ENCODE results near the gene ETV4. TPM values are rescaled to one million over a fixed set of nuclear protein-coding genes. Genes with fewer than 3 reads are reported as not detected.

The ETV4 gene
- total and polyA plus RNA-seq, 4 donors, result 2.7 to 27.2 (median 13.9) TPM

DNA sequence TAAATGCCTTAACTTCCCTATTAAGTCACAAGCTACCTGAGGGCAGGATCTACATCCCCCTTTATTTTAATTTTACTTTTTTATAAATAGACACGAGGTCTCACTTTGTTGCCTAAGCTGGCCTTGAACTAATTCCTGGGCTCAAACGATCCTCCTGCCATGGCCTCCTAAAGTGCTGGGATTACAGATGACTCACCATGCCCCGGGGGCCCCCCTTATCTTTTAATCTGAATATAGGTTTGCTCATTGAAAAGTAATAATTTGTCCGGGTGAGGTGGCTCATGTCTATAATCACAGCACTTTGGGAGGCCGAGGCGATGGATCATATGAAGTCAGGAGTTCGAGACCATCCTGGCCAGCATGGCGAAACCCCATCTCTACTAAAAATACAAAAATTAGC is 14.2 kb downstream of the ETV4 start:
- Histone ChIP-seq H3K4me1 (ENCODE audit: control insufficient read depth, insufficient read depth, low read length) (peaks cover 25% of the 10 kb centered on the region), H3K9me3 (ENCODE audit: control insufficient read depth, insufficient read depth, low read length) (no peaks in the 10 kb centered on the region), H3K27me3 (ENCODE audit: control insufficient read depth, insufficient read depth, low read length) (no peaks in the 10 kb centered on the region), H3K36me3 (ENCODE audit: control insufficient read depth, insufficient read depth, low read length) (peaks cover 39% of the 10 kb centered on the region), H3K27ac (ENCODE audit: low read depth, low read length) (no peak overlapping the region), H3K4me3 (ENCODE audit: low read depth, low read length) (no peak overlapping the region)
- DNase-seq (ENCODE audit: low read depth in 4 of 6, low spot score in 6 of 6), result no peak
- WGBS (ENCODE audit: insufficient coverage), result 94% methylated on average over 3 of the region's 8 CpGs

- DNase-seq (ENCODE audit: low read depth in 4 of 6, low spot score in 6 of 6), result no peak
- 7% methylated on average over 3 of the region's 3 CpGs for WGBS (ENCODE audit: insufficient coverage)
- peaks cover 46% of the 10 kb centered on the region for H3K36me3 ChIP-seq (ENCODE audit: control insufficient read depth, insufficient read depth, low read length)
- peak overlapping the region; percentile 70 for H3K27ac ChIP-seq (ENCODE audit: low read depth, low read length)
- H3K4me3 ChIP-seq (ENCODE audit: low read depth, low read length), result no peak overlapping the region
- peaks cover 33% of the 10 kb centered on the region for H3K4me1 ChIP-seq (ENCODE audit: control insufficient read depth, insufficient read depth, low read length)
- H3K9me3 ChIP-seq (ENCODE audit: control insufficient read depth, insufficient read depth, low read length), result no peaks in the 10 kb centered on the region
- H3K27me3 ChIP-seq (ENCODE audit: control insufficient read depth, insufficient read depth, low read length), result no peaks in the 10 kb centered on the region
Observed at GRCh38 chr17:43531082-43531378, 15.1 kb downstream of the ETV4 start.

GRCh38 chr17:43530288-43531081 is 15.7 kb downstream of the ETV4 start:
- Histone ChIP-seq H3K4me1 (ENCODE audit: control insufficient read depth, insufficient read depth, low read length) (peaks cover 36% of the 10 kb centered on the region), H3K27me3 (ENCODE audit: control insufficient read depth, insufficient read depth, low read length) (no peaks in the 10 kb centered on the region), H3K4me3 (ENCODE audit: low read depth, low read length) (no peak overlapping the region), H3K36me3 (ENCODE audit: control insufficient read depth, insufficient read depth, low read length) (peaks cover 49% of the 10 kb centered on the region), H3K9me3 (ENCODE audit: control insufficient read depth, insufficient read depth, low read length) (no peaks in the 10 kb centered on the region), H3K27ac (ENCODE audit: low read depth, low read length) (peak overlapping the region; percentile 70)
- WGBS (ENCODE audit: insufficient coverage), result 11% methylated on average over 11 of the region's 23 CpGs
- DNase-seq (ENCODE audit: low read depth in 4 of 6, low spot score in 6 of 6), result peak in 3 of 6 donors; percentile 64 to 89 (median 87)

GRCh38 chr17:43529947-43530287 is 16.2 kb downstream of the ETV4 start:
- Histone ChIP-seq H3K9me3 (ENCODE audit: control insufficient read depth, insufficient read depth, low read length) (no peaks in the 10 kb centered on the region), H3K4me3 (ENCODE audit: low read depth, low read length) (no peak overlapping the region), H3K4me1 (ENCODE audit: control insufficient read depth, insufficient read depth, low read length) (peaks cover 36% of the 10 kb centered on the region), H3K36me3 (ENCODE audit: control insufficient read depth, insufficient read depth, low read length) (peaks cover 53% of the 10 kb centered on the region), H3K27me3 (ENCODE audit: control insufficient read depth, insufficient read depth, low read length) (no peaks in the 10 kb centered on the region), H3K27ac (ENCODE audit: low read depth, low read length) (peak overlapping the region; percentile 67)
- WGBS (ENCODE audit: insufficient coverage), result 50% methylated on average over 1 of the region's 6 CpGs
- DNase-seq (ENCODE audit: low read depth in 4 of 6, low spot score in 6 of 6), result no peak

GRCh38 chr17:43528988-43529814 is 16.9 kb downstream of the ETV4 start:
- peaks cover 58% of the 10 kb centered on the region for H3K36me3 ChIP-seq (ENCODE audit: control insufficient read depth, insufficient read depth, low read length)
- no peak overlapping the region for H3K27ac ChIP-seq (ENCODE audit: low read depth, low read length)
- H3K27me3 ChIP-seq (ENCODE audit: control insufficient read depth, insufficient read depth, low read length), result no peaks in the 10 kb centered on the region
- 86% methylated on average over 11 of the region's 20 CpGs for WGBS (ENCODE audit: insufficient coverage)
- no peak for DNase-seq (ENCODE audit: low read depth in 4 of 6, low spot score in 6 of 6)
- no peak overlapping the region for H3K4me3 ChIP-seq (ENCODE audit: low read depth, low read length)
- H3K4me1 ChIP-seq (ENCODE audit: control insufficient read depth, insufficient read depth, low read length), result peaks cover 36% of the 10 kb centered on the region
- H3K9me3 ChIP-seq (ENCODE audit: control insufficient read depth, insufficient read depth, low read length), result no peaks in the 10 kb centered on the region

GRCh38 chr17:43528319-43528987 is 17.7 kb downstream of the ETV4 start:
- Histone ChIP-seq H3K36me3 (ENCODE audit: control insufficient read depth, insufficient read depth, low read length) (peaks cover 62% of the 10 kb centered on the region), H3K27me3 (ENCODE audit: control insufficient read depth, insufficient read depth, low read length) (no peaks in the 10 kb centered on the region), H3K27ac (ENCODE audit: low read depth, low read length) (no peak overlapping the region), H3K9me3 (ENCODE audit: control insufficient read depth, insufficient read depth, low read length) (no peaks in the 10 kb centered on the region), H3K4me3 (ENCODE audit: low read depth, low read length) (no peak overlapping the region), H3K4me1 (ENCODE audit: control insufficient read depth, insufficient read depth, low read length) (peaks cover 36% of the 10 kb centered on the region)
- 63% methylated on average over 10 of the region's 13 CpGs for WGBS (ENCODE audit: insufficient coverage)
- DNase-seq (ENCODE audit: low read depth in 4 of 6, low spot score in 6 of 6), result no peak

DNA sequence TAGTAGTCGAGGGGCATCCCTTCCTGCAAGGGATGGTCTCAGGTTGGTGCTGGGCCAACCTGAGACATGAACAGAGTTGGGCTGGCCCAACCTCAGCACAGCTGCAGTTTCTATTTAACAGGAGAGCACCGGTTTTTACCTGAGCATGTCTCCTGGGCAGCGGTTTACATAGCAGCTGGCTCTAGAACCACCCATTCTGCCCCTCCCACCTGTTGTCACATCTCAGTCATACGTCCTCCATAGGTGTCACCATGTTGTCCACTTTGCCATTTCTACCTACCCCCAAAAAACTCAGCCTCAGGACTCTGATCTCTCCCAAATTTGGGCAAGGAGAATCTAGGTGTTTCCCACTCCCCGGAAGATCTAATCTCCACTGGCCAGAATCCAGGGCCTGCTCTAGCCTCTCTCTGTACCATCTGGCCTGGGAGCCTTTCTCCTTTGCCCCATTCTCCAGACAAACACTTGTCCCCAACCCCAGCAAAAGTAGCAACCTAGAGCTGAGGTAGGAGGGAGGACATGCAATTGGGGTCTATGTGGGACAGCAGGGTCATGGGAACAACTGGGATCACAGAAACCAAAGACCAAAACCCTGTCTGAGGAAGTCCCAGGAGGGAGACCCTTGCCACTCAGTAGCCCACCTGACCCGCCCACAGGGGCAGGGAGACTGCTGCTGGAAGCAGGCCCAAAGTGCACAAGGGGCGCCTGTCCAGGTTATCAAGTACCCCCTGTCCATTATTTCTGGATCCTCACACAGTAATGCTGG is 19.1 kb downstream of the ETV4 start:
- H3K27me3 ChIP-seq (ENCODE audit: control insufficient read depth, insufficient read depth, low read length), result no peaks in the 10 kb centered on the region
- no peak overlapping the region for H3K27ac ChIP-seq (ENCODE audit: low read depth, low read length)
- 85% methylated on average over 5 of the region's 7 CpGs for WGBS (ENCODE audit: insufficient coverage)
- H3K4me1 ChIP-seq (ENCODE audit: control insufficient read depth, insufficient read depth, low read length), result peaks cover 36% of the 10 kb centered on the region
- H3K36me3 ChIP-seq (ENCODE audit: control insufficient read depth, insufficient read depth, low read length), result peaks cover 70% of the 10 kb centered on the region
- no peaks in the 10 kb centered on the region for H3K9me3 ChIP-seq (ENCODE audit: control insufficient read depth, insufficient read depth, low read length)
- DNase-seq (ENCODE audit: low read depth in 4 of 6, low spot score in 6 of 6), result no peak
- H3K4me3 ChIP-seq (ENCODE audit: low read depth, low read length), result no peak overlapping the region

DNA sequence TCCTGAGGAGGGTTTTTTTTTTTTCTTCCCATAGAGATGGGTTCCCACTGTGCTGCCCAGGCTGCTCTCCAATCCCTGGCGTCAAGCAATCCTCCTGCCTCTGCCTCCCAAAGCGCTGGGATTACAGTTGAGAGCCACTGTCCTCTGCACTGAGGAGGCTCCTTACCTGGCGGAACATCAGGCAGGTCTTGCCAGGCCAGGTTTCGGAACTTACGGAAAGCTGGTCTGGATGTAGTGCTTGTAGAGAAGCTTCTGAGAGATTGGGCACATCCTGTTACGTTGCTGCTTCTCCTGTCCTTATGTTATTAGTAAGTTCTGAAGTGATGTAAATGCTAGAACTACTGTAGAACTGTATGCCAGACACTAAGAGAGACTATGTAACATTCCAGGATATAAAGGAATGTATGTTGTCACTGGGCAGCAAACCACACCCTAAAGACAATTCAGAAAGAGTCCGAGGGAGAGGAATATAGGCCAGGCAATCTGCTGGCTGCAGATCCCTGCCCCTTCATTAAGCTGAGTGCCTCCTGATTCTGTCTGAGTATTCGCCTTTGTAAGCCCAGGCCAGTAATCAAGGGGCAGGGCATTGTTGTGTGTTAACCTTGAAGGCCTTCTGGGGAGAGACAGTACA is 21.1 kb downstream of the ETV4 start:
- Histone ChIP-seq H3K27me3 (ENCODE audit: control insufficient read depth, insufficient read depth, low read length) (no peaks in the 10 kb centered on the region), H3K27ac (ENCODE audit: low read depth, low read length) (no peak overlapping the region), H3K36me3 (ENCODE audit: control insufficient read depth, insufficient read depth, low read length) (peaks cover 82% of the 10 kb centered on the region), H3K4me1 (ENCODE audit: control insufficient read depth, insufficient read depth, low read length) (peaks cover 21% of the 10 kb centered on the region), H3K9me3 (ENCODE audit: control insufficient read depth, insufficient read depth, low read length) (no peaks in the 10 kb centered on the region), H3K4me3 (ENCODE audit: low read depth, low read length) (no peak overlapping the region)
- no peak for DNase-seq (ENCODE audit: low read depth in 4 of 6, low spot score in 6 of 6)
- 72% methylated on average over 6 of the region's 8 CpGs for WGBS (ENCODE audit: insufficient coverage)

DNA sequence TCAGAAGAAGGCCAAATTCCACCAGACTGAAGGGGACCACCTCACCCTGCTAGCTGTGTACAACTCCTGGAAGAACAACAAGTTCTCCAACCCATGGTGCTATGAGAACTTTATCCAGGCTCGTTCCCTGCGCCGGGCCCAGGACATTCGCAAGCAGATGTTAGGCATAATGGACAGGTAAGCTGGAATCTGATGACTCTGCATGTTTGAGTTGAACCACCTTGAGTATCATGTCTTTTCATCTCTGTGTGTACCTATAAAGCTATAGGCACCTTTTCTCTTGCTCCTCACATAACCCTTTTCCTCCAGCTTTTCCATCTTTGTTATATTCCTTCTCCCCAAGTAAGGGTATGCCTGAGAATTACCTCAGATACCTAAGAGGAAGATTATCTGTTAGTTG is 24.8 kb downstream of the ETV4 start:
- Histone ChIP-seq H3K4me1 (ENCODE audit: control insufficient read depth, insufficient read depth, low read length) (peaks cover 7% of the 10 kb centered on the region), H3K27me3 (ENCODE audit: control insufficient read depth, insufficient read depth, low read length) (no peaks in the 10 kb centered on the region), H3K36me3 (ENCODE audit: control insufficient read depth, insufficient read depth, low read length) (peaks cover 55% of the 10 kb centered on the region), H3K9me3 (ENCODE audit: control insufficient read depth, insufficient read depth, low read length) (no peaks in the 10 kb centered on the region), H3K4me3 (ENCODE audit: low read depth, low read length) (no peak overlapping the region), H3K27ac (ENCODE audit: low read depth, low read length) (no peak overlapping the region)
- no peak for DNase-seq (ENCODE audit: low read depth in 4 of 6, low spot score in 6 of 6)
- 100% methylated on average over 4 of the region's 4 CpGs for WGBS (ENCODE audit: insufficient coverage)
